NCI-H345 treated with DMSO at 0.1 percent for 48 hours (cell line): ENCODE data around the gene L3MBTL4.

ENCODE experiments used
- DNase-seq: peaks from one replicate; lab custom pipeline; 2025; ENCODE audit not compliant: unreplicated experiment; lab: John Stamatoyannopoulos, UW

L3MBTL4 gene

GRCh38 chr18:5998166-5998881 is 416.4 kb downstream of the L3MBTL4 start:
- no peak for DNase-seq

GRCh38 chr18:5997361-5997760 is 417.4 kb downstream of the L3MBTL4 start:
- DNase-seq: no peak

GRCh38 chr18:5995626-5996025 is 419.1 kb downstream of the L3MBTL4 start:
- DNase-seq: no peak

- no peak for DNase-seq
These were observed 420.8 kb downstream of the L3MBTL4 start for GRCh38 chr18:5993938-5994337.

- DNase-seq: no peak
These were observed 422.3 kb downstream of the L3MBTL4 start for GRCh38 chr18:5992381-5992780.

- no peak for DNase-seq
These were observed 427.5 kb downstream of the L3MBTL4 start for GRCh38 chr18:5987249-5987648.

GRCh38 chr18:5986257-5986931 is 428.3 kb downstream of the L3MBTL4 start:
- no peak for DNase-seq

- no peak for DNase-seq
These were observed 430.5 kb downstream of the L3MBTL4 start for GRCh38 chr18:5984245-5984644.

- no peak for DNase-seq
These were observed 431.2 kb downstream of the L3MBTL4 start for GRCh38 chr18:5983488-5983887.

GRCh38 chr18:5982332-5982731 is 432.4 kb downstream of the L3MBTL4 start:
- no peak for DNase-seq

GRCh38 chr18:5980721-5981120 is 434.0 kb downstream of the L3MBTL4 start:
- DNase-seq: no peak

- DNase-seq: no peak
These were observed 434.7 kb downstream of the L3MBTL4 start for GRCh38 chr18:5979971-5980457.

- DNase-seq: no peak
These were observed 435.4 kb downstream of the L3MBTL4 start for GRCh38 chr18:5979176-5979888.

GRCh38 chr18:5977022-5977421 is 437.7 kb downstream of the L3MBTL4 start:
- no peak for DNase-seq

- no peak for DNase-seq
These were observed 439.4 kb downstream of the L3MBTL4 start for GRCh38 chr18:5975111-5976002.

- no peak for DNase-seq
These were observed 440.0 kb downstream of the L3MBTL4 start for GRCh38 chr18:5974696-5975095.

GRCh38 chr18:5973099-5973498 is 441.6 kb downstream of the L3MBTL4 start:
- DNase-seq: no peak

- DNase-seq: no peak
These were observed 442.4 kb downstream of the L3MBTL4 start for GRCh38 chr18:5972298-5972697.

- DNase-seq: no peak
These were observed 444.7 kb downstream of the L3MBTL4 start for GRCh38 chr18:5969989-5970403.

- no peak for DNase-seq
These were observed 445.2 kb downstream of the L3MBTL4 start for GRCh38 chr18:5969355-5969988.
